ENCODE data around the gene UBC.
"Not testable (repeated sequence)": the region's sequence is repeated elsewhere in the genome, so short reads cannot be mapped to it uniquely, and the experiment has no call there.

The UBC gene

DNA sequence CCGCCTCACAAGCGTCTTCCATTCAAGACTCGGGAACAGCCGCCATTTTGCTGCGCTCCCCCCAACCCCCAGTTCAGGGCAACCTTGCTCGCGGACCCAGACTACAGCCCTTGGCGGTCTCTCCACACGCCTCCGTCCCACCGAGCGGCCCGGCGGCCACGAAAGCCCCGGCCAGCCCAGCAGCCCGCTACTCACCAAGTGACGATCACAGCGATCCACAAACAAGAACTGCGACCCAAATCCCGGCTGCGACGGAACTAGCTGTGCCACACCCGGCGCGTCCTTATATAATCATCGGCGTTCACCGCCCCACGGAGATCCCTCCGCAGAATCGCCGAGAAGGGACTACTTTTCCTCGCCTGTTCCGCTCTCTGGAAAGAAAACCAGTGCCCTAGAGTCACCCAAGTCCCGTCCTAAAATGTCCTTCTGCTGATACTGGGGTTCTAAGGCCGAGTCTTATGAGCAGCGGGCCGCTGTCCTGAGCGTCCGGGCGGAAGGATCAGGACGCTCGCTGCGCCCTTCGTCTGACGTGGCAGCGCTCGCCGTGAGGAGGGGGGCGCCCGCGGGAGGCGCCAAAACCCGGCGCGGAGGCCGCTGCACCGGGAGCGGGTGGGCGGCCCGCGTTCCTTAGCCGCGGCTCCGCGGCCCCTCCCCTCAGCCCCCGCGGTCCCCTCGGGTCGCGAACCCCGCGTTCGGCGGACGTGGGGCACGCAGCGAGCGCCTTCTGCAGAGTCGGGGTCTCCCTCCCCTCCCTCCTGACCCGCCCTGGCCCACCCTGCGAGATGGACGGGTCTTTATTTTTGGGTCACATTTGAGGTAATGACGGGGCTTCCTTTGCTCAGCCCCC, at the start of gene UBC:
UBC (minus strand) TSS at position 259 of the 847 bp plus-strand sequence. CDS start 879 bp downstream, outside the sequence.
- DNase-seq (ENCODE audit: low read depth), result peak; percentile 78

GRCh38 chr12:124963211-124963610, 48.8 kb upstream of the UBC start:
- no peak for DNase-seq (ENCODE audit: low read depth)

GRCh38 chr12:124961055-124961454, 46.6 kb upstream of the UBC start:
- no peak for DNase-seq (ENCODE audit: low read depth)

DNA sequence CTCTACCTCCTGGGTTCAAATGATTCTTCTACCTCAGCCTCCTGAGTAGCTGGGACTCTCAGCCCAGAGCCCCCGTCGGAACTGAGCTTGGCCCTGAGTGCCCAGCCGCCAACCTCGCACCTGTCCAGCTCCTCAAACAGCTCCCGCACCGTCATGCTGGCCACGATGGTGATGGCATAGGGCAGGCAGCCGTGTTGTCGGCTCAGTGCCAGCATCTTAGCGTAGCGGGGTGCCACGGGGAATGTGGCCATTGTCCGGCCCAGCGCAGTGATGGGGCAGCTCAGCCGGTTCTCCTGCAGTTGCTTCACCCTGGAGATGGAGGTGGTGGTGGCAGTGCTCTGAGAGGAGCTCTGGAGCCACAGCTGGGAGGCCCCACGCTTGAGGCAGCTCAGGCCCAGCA, 42.1 kb upstream of the UBC start:
- DNase-seq (ENCODE audit: low read depth), result no peak

GRCh38 chr12:124954771-124955170, 40.3 kb upstream of the UBC start:
- no peak for DNase-seq (ENCODE audit: low read depth)

DNA sequence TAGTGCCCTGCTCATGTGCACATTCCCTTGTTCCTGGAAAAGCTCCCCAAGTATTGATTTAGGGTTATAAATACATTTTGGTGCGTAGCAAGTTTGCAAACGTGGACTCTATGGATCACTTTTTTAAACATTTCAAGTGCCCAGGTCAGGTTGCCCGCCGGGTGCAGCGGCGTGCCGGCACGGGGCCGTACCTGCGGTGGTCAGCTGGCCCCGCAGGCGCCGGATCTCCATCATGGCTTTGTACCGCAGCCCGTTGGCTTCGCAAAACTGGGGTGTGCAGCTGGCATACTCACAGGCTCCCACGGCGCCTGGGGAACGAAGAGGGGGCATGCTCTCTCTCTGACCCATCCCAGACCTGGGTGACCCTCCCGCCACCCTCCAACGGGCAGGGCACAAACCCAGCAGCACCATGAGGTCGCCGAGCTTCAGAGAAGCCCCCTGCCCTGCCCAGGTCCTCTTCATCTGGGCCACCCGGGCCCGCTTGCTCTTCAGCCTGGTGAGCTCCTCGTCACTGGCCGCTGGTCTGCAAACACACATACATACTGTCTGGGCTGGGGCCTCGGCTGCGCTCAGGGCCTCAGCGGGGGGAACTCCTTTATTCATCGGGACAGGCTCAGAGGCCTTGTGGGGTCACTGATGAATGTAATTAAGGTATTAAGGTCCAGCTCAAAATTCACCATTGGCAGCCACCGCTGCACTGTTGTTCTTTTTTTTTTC, 39.4 kb upstream of the UBC start:
- DNase-seq (ENCODE audit: low read depth), result no peak

DNA sequence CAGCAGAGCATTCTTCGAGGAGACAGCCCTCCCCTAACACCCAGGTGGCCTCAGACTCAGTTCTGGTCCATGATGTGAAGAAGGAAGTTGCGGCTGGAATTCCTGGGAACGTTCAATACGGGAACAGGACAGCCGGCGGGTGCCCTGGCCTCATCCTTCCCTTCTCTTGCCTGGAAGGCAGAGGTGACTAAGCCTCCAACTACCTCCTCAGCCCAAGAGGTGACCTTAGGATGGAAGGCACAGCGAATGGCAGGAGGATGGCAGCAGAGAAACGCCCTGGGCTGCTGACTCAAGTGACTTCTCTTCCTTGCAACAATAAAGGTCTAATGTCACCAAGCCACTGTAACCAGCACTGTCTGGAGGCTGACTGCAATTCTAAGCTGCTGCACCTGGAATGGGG, 38.4 kb upstream of the UBC start:
- no peak for DNase-seq (ENCODE audit: low read depth)

GRCh38 chr12:124952295-124952694, 37.8 kb upstream of the UBC start:
- no peak for DNase-seq (ENCODE audit: low read depth)

DNA sequence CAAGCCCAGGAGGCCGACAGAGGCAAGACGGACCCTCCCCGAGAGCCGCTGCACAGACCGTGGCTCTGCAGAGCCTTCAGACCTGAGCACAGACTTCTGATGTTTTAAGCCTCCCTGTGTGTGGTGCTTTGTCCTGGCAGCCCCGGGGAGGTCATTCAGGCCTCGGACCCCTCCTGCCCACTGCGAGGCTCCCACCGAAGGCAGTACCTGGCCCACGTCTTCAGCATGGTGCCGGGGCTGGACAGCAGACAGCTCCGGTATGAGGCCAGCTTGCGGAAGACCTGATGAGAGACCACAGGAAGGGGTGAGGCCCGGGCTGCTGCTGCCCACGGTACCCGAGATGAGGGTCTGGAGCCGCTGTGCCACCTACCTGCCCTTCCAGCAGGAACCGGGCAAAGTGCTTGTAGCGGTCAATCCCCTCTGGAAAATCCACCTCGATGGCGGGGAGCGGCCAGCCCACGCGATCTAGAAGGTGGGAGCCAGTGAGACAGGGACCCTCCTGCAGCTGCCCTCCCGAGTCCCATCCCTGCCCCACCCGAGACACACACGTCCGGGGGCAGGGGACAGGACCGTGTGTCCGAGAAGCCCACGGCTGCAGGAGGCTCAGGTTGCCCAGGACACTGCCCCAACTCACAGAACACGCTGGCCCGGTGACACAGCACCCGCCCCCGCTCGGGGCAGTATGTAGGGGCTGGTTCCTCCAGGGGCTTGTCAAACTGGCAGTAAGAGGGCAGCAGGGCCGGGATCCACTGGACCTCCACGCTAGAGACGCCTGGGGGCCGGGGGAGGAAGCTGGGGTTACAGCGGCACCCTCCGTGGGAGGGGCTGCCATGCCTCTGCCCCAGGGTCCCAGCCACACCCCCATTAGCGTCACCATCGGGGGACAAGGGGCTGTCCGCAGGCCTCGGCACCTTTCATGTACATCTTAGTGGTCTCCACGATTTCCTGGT, 35.6 kb upstream of the UBC start:
- DNase-seq (ENCODE audit: low read depth), result no peak

GRCh38 chr12:124949066-124949465, 34.6 kb upstream of the UBC start:
- no peak for DNase-seq (ENCODE audit: low read depth)

DNA sequence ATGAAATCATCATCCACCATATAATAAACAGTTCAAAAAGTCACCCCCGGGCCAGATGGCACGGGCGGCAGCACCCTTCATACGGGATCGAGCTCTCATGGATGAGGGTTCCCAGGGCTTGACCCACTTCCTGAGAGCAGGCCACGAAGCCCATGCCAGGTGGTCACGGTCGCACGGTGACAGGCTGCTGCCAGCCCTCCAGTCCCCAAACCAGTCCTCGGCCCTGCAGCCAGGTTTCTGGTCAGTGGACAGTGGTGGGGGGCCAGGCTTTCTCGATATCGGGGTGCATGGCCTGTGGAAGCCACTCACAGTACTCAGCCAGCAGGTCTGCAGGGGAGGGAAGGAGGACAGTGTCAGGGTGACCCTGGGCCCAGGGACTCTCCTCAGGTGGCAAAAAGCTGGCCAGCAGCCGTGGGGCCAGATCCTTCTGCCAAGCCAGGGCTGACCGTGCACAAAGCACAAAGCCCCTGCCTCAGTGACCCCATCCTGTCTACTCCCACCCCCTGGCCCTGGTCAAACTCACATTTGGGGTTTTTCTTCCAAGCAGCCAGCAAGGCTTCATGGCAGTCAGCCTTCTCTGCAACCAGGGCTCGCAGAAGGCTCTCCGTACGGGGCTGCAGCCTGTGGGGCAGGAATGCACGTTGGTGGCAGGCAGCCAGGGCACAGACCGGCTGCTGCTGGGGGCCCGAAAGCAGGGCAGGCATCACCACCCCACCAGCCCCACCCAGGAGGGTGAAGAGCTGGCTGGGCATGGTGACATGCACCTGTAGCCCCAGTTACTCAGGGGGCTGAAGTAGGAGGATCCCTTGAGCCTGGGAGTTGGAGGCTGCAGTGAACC, 33.3 kb upstream of the UBC start:
- no peak for DNase-seq (ENCODE audit: low read depth)

DNA sequence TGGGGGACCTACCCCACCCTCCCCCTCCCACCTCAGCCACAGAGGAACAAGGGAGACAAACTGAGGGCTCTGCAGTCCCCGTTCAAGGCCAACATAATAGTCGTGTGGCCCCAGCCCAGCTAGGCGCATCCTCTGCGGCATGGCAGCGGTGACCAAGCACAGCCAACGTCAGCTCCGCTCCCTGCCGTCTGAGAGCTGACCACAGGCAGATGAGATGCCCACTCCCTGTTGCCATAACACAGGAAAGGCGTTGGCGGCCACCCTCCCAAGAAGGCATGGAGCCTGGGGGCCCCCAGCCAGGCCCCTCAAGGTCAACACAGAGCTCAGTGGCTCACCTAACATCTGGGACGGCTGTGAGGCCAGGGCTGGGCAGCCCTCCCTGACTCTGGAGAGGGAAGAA, 32.6 kb upstream of the UBC start:
- no peak for DNase-seq (ENCODE audit: low read depth)

- DNase-seq (ENCODE audit: low read depth), result no peak
Observed at GRCh38 chr12:124946447-124946793, 32.0 kb upstream of the UBC start.

- DNase-seq (ENCODE audit: low read depth), result no peak
Observed at GRCh38 chr12:124941170-124941527, 26.7 kb upstream of the UBC start.

GRCh38 chr12:124940393-124941169, 26.1 kb upstream of the UBC start:
- DNase-seq (ENCODE audit: low read depth), result peak; percentile 63

DNA sequence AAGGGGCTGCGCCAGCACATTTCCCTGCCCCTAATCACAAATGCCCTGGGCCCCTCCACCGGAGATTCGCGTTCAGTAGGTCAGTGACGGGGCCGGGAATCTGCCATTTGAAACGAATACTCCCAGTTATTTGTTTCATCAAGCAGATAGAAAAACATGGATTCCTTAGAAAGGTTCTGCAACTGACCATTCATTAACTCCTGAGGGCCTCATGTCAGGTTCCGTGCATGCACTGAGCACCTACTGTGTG, 25.6 kb upstream of the UBC start:
- no peak for DNase-seq (ENCODE audit: low read depth)

- DNase-seq (ENCODE audit: low read depth), result peak; percentile 72
Observed at GRCh38 chr12:124939421-124940142, 25.1 kb upstream of the UBC start.

GRCh38 chr12:124939079-124939420, 24.6 kb upstream of the UBC start:
- DNase-seq (ENCODE audit: low read depth), result peak; percentile 19

GRCh38 chr12:124938587-124938986, 24.1 kb upstream of the UBC start:
- no peak for DNase-seq (ENCODE audit: low read depth)

- DNase-seq (ENCODE audit: low read depth), result no peak
Observed at GRCh38 chr12:124938108-124938507, 23.7 kb upstream of the UBC start.

DNA sequence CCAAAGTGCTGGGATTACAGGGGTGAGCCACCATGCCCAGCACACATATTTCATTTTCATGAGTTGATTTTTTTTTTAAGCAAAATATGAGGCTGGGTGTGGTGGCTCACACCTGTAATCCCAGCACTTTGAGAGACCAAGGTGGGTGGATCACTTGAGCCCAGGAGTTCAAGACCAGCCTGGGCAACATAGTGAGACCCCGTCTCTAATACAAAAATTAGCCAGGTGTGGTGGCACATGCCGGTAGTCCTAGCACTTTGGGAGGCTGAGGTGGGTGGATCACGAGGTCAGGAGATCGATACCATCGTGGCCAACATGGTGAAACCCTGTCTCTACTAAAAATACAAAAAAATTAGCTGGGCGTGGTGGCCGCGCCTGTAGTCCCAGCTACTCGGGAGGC, 17.1 kb upstream of the UBC start:
- DNase-seq (ENCODE audit: low read depth), result not testable (repeated sequence)
